HG03558 (cell line): Measurements from ENCODE around the gene SCLT1.
"Not testable (repeated sequence)": the region's sequence is repeated elsewhere in the genome, so short reads cannot be mapped to it uniquely, and the experiment has no call there.

Experiments
- ATAC-seq: cut with Tn5 transposase; IDR thresholded peaks from one replicate; pipeline ENCODE4 v1.9.1; 2021; ENCODE audit warnings: moderate number of reproducible peaks; ENCODE audit not compliant: unreplicated experiment; ENCODE audit errors: extremely low read depth

The SCLT1 gene

DNA sequence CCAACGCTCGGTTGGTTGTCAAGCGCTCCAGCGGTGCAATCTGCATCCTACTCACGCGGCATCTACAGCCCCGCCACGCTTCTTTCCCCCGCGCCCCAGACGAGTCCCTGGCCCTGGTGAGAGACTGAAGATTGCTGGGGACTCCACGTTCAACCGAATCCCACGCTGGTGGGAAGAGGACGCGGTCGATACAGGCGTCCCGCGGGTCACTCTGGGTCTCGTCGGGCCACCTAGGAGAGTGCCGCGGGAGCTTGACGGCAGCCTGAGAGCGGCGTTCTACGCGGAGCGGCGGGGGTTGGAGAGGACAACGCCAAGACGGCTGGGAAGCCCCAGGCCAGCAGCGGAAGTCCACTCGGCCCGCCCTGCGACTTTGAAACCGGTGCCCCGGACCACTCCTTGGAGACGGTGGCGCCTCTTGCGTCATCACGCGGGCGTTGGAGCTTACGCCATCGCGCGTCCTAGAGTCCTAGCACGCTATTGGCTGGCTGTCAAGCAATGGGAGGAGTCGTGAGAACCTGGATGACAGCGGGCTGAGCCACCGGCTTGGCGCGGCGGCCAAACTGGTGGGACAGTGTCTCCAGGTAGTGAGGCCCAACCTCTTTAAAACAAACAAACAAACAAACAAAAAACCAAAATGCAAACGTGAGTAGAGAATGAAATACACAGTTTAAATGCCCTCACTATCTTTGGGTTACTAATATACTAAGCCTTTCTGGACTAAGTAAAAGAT is at the start of gene SCLT1:
Gene SCLT1, minus strand, starts transcription at position 349 of the 730 bp plus-strand sequence. CDS start 436 bp downstream, outside the sequence.
- ATAC-seq, result peak; percentile 89

DNA sequence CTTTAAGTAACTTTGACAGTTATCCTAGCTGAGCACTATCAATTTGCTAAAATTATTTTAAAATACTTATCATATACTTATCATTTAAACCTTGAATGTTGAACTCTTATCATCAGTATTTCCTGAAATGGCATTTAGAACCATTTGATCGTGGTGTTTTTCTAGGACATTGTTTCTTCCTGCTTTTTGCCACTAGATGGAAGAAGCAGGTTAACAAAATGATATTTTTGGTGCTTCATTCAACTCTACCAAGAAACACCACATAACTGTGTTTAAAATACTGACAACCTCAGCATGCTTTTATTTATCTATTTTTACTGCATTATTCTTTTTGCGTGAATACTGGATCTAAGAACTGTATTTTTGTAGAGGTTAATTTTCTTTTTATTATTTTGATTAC is 47.2 kb upstream of the SCLT1 start:
- no peak for ATAC-seq

GRCh38 chr4:129138810-129139496 is 45.6 kb upstream of the SCLT1 start:
- ATAC-seq, result no peak

DNA sequence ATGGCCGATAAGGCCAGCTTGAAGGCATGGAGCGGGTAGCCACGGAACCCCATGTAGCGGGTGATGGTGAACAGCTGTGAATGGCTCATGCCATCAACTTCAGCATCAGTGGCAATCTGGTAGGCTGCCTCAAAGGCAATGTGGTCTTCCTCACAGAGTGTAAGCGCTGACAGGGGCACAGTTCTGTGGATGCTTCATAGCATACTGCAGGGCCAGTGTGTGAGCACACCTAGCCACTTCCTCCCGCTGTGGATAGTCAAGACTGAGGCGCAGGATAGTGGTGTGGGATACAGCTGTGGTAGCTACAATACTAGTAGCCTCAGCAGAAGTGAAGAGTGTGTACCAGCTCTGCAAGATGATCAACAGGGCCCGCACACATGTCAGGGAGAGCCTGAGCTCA is 43.1 kb upstream of the SCLT1 start:
- no peak for ATAC-seq

DNA sequence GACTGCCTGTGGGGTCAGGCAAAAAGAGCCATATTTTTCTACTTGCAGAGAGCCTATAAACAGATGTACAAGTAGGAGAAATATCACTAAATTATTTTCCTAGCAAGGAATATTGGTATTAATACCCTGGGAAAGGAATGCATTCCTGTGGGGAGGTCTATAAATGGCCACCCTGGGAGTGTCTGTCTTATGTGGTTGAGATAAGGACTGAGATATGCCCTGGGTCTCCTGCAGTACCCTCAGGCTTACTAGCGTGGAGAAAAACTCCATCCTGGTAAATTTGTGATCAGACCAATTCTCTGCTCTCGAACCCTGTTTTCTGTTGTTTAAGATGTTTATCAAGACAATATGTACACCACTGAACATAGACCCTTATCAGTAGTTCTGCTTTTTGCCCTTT is 38.0 kb upstream of the SCLT1 start:
- ATAC-seq, result no peak

DNA sequence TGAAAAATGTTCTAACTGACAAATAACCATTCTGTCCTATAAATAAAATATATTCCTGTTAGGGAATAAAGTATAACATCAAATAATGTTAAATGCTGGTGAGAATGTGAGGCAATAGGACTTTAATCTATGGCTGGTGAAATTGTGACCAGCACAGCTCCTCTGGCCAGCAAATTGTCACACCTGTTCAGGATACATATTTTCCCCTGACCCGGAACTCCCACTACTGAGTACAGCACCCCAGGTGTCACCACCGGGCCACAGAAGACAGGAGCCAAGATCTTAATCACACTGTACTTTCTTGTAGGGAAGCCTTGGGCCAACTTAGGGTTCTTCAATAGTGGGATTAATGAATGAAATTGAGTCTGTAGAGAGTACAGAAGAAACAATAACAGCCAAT is 35.8 kb upstream of the SCLT1 start:
- no peak for ATAC-seq

- not testable (repeated sequence) for ATAC-seq
Observed at GRCh38 chr4:129126614-129127013, 33.3 kb upstream of the SCLT1 start.

DNA sequence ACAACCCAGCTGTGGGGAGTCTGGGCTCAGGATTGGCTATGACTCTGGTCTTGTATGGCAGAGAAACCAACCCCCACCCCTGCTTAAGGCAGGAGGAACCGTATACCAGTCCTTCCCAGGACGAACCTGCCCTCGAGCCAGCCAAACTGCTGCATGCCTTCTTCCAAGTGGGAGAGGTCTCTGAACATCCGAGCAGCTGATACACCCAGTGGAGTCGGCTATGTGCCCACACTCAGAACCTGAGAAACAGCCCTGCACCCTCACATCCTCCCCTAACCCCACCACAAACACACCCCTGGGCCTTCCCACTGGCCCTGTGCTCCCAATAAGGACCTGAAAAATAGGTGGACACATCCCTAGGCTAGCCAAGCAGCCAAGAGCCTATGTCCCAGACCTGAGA is 24.4 kb upstream of the SCLT1 start:
- ATAC-seq, result no peak

- ATAC-seq, result no peak
Observed at GRCh38 chr4:129113919-129114318, 20.6 kb upstream of the SCLT1 start.

GRCh38 chr4:129113434-129113833 is 20.1 kb upstream of the SCLT1 start:
- no peak for ATAC-seq

GRCh38 chr4:129111919-129112318 is 18.6 kb upstream of the SCLT1 start:
- ATAC-seq, result no peak

- no peak for ATAC-seq
Observed at GRCh38 chr4:129110931-129111330, 17.6 kb upstream of the SCLT1 start.

DNA sequence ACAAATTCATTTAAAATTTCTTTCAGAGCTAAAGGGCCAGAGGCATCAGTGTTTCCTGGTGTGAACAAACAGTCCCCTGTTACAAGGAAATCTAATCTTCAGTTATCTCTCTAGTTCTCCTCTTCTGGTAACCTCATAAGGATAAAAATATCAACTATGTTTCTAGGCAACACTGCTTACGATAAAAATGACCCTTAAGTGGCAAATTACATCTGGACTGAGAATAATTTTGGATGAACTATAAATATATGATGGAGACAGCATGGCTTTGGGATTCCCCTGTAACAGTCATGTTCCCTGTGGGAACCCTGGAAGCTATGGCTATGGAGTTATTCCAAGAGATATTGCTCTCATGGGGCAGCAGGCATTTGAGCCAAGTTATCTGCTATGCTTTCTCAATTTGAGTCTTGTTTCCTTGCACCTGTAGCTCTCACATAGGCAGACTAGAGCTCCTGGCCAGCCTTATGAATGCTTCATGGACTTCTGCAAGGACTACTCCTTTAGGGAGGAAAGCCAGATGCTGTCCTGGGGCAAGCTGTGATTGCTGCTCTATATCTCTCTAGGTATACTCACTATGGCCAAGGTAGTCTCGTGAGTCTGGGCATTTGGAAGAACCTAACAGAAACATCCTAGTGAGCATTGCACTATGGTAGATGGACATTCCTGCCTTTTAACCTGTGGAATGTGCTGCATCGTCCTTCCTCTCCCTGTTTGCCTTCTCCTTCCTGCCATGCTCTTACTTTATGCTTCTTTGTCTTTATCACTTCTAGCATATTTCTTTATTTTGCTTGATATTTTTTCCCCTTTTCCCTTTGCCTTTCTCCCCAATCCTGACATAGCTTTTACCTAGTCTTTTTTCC is 16.9 kb upstream of the SCLT1 start:
- no peak for ATAC-seq

GRCh38 chr4:129098531-129099001 is 5.2 kb upstream of the SCLT1 start:
- ATAC-seq, result no peak

- peak; percentile 23 for ATAC-seq
Observed at GRCh38 chr4:129095811-129096454, 2.6 kb upstream of the SCLT1 start, which contains the start of gene C4orf33. TSS of gene C4orf33 (plus strand) at chr4:129096152. CDS start at chr4:129102611, 6,459 bp downstream.

DNA sequence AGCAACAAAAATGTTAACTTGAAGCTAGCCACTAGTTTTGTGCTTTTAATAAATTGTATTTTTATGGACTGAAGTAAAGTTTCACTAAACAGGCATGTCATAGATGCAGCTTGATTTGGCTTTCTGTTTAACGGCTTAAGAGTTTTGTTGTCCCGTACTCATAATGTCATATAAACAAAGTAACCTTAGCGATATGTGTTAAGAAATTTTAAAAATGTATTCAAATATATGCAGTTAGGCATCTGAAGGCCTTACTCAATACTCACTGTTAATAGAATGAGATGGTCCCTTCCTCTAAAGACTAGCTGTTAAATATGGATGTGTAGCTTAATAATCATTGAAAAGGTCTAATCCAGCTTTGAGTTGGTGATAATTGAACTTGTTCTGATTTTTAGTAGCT is 1.0 kb upstream of the SCLT1 start:
- no peak for ATAC-seq

DNA sequence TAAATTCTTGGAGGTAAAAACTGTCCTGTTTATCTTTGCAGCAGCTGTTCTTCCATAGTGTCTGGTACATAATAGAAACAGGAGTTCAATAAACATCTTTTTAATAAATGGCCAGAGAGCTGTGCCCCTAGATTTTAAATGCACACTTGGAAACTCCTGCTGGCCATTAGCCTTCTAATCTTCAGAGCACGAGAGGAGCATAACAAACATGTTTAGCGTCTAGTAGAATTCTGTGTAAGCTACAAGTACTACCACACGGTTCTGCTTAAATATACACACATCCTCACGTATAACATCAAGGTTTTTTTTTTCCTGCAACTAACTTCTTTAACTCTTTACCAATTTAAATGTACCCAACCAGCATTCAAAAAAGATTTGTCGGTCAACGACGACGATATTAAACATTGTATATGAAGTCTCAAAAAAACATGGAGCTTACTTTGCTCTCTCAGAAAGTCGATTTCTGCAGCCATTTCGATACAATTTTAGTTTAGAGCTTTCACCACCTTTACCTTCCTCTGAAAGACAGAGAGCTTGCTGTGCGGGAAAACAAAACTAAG is 628 bp downstream of the SCLT1 start:
- no peak for ATAC-seq

DNA sequence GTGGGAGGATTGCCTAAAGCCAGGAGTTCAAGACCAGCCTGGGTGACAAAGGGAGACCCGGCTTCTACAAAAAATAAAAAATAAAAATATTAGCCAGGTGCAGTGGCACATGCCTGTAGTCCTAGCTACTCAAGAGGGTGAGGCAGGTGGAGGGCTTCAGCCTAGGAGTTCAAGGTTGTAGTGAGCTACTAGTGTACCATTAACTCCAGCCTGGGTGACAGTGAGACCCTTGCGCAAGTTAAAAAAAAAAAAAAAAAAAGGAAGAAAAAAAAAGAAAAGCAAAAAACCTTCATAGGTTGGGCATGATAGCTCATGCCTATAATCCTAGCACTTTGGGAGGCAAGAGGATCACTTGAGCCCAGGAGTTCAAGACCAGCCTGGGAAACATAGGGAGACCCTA is 5.8 kb downstream of the SCLT1 start:
- no peak for ATAC-seq

DNA sequence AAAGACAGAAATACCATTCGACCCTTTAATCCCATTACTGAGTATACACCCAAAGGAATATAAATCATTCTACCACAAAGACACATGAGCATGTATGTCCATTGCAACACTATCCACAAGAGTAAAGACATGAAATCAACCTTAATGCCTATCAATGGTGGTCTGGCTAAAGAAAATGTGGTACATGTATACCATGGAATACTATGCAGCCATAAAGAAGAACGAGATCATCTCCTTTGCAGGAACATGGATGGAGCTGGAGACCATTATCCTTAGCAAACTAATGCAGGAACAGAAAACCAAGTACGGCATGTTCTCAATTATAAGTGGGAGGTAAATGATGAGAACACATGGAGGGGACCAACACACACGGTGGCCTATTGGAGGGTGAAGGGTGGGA is 7.9 kb downstream of the SCLT1 start:
- no peak for ATAC-seq

GRCh38 chr4:129082302-129082701 is 11.0 kb downstream of the SCLT1 start:
- ATAC-seq, result no peak
